Kidney capillary endothelial cell (primary cell): ENCODE results near the gene FHIP2A.
"Not testable (repeated sequence)": the region's sequence is repeated elsewhere in the genome, so short reads cannot be mapped to it uniquely, and the experiment has no call there.

Experiments
- DNase-seq: peaks from one replicate; pipeline ENCODE4 v3.0.0-alpha.2; 2018; ENCODE audit warnings: low spot score

The FHIP2A gene

DNA sequence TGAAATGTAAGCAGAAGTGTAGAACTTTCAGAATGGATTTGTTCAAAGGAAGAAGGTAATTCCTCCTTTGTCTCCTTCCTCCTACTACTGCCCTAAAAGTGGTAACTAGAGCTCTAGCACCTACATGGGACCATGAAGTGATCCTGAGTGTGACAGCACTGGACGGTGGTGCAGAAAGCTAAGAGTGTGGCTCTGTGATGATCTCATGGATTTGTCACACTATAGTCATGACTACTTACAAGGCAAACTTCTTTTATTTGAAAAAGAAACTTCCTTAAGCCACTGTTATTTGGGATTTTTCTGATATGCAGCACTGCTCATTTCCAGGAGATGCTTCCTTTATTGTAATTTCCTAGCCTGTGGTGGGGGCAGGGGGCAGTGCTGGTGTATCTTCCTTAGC is 5.8 kb upstream of the FHIP2A start:
- DNase-seq: peak; percentile 38

DNA sequence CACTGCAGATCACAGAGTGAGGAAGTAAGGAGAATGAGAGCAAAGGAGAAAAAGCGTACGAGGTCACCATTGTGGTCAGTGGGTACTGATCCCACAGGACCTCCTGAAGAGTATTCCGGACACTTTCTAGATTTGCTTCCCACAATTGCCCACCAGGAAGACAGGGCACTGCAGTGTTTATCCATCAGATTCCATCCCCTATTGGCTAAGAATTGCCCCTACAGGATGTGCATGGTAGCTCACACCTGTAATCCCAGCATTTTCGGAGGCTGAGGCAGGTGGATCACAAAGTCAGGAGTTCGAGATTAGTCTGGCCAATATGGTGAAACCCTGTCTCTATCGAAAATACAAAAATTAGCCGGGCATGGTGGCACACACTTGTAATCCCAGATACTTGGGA is 5.3 kb upstream of the FHIP2A start:
- no peak for DNase-seq

DNA sequence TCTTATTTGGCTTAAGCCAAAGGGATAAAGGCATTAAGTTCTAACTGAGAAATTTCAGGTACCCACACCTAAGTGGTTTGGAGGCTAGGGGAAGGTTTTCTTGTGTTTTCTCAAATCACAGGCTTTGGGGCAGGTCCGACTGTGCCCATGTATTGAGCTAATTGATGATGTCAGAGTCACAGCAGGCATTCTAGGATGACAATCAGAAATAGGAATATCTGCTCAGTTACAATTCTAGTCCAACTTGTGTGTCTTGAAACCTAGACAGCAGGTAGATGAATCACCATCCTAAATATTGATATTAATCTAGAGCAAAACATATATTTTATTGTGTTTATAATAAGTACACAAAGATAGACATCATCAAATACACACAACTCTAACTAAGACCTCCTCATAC is 2.3 kb upstream of the FHIP2A start:
- no peak for DNase-seq

DNA sequence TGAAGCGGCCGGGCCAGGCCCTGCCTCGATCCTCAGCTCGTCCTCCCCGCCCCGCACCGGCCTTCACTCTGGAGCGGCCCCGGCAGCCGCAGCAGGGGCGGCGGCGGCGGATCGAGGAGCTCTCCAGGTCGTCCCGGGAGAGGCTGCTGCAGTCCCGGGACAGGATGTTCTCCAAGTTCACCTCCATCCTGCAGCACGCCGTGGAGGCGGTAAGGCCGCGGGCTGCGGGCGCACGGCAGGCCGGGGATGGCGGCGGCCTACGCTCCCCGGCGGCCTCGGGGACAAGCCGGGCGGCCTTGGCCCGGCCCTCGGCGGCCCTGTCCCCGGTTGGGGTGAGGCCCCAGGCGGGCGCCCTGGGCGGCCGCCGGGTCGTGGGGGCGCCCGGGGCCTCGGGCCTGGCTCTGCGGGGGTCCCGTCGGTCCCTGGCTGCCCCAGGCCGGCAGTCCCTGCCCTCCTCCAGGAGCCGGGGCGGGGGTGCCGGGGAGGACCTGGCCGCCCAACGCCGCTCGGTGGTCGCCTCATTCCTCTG is 399 bp downstream of the FHIP2A start:
- DNase-seq: peak; percentile 19

DNA sequence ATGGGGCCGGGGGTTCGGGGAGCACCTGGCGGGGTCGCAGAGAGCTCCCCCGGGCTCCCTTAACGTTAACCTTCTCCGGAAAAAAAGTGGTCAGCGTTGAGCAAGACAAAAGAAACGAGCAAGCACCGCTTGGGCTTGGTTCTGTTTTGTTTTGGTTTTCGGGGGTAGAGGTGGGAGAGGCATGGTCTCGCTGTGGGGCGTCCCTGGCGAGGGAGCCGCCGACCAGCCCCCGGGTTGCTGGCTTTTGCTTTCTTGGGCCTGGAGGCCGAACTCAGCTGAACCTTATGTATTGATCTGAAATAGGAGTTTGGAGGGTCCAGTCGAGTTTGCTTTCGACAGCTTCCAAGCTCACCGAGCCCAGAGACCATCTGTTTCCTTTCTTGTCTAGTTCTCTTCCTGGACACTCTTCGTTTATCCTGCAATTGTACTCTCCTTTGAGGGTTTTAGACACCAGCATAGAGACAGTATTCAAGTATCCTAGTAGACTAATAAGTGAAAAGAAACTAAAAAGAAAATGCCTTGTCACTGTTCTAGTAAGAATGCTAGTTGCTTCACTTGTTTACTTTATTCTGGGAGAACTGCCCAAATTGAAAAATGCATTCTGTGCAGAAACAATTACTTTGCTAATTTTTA is 980 bp downstream of the FHIP2A start:
- DNase-seq: peak; percentile 76

DNA sequence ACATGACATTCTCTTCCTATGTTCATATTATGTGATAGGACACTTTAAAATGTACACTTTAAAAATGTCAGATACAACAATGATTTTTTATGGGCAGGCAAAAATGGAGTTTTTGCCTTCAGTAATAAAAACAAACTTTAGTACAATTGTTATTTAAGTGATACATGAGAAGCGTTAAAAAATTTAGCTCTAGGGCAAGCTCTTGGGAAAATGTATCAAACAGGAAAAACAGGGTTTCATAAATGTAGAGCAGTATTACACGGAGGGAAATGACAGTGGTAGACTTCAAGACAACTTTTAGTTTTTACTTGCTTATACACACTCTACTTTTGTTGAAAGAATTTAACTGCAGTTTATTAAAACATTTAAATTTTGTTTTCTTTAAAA is 1.5 kb downstream of the FHIP2A start:
- DNase-seq: peak; percentile 24

DNA sequence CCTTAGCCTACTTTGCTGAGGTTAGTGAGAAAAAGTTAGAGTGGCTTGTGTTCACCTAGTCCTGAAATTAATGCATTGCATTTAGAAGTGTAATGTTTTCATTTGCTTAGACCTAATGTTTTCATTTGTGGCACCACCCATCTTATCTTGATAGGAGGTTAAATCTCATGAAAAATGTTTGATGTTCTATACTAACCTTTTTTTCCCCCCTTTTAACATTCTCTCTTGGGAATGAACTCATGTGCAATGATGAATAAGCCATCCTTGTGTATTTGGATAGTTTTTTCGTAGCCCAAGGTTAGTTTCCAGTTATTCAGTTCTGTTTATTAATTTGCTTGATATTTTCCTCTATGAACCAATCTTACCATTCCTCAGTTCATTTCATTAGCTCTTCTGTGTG is 2.8 kb downstream of the FHIP2A start:
- DNase-seq: no peak

DNA sequence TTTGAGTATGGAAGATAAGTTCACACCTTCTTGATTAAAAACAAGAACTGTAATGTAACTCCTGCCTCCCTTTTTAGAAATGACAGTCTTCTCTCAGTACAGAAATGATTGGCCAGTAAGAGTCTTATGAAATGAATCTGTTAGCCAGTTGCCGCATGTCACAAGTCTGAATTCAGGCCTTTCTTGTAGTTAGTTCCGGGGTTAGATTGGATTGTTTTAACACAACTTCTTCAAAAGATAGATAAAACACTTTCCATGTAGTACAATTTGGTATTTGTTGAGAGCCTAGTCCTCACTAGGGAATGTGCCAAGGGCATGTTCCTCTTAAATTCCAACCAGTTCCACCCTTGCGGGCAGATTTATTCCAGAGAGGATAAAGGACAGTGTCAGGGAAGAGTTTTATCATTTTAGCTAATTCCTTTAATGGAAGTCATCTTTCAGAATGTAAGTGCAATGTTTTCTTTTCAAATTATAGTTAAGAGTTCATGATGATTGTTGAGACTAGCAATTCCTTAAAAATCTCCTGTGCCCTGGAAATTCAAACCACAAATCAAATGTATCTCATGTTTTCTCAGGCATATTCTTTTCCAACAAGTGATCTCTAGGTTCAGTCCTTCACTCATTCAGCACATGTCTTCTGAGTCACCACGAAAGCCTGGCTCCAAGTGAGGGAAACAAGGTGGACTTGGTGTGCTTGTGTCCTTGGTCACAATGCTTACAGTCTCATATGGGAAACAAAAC is 4.1 kb downstream of the FHIP2A start:
- no peak for DNase-seq

DNA sequence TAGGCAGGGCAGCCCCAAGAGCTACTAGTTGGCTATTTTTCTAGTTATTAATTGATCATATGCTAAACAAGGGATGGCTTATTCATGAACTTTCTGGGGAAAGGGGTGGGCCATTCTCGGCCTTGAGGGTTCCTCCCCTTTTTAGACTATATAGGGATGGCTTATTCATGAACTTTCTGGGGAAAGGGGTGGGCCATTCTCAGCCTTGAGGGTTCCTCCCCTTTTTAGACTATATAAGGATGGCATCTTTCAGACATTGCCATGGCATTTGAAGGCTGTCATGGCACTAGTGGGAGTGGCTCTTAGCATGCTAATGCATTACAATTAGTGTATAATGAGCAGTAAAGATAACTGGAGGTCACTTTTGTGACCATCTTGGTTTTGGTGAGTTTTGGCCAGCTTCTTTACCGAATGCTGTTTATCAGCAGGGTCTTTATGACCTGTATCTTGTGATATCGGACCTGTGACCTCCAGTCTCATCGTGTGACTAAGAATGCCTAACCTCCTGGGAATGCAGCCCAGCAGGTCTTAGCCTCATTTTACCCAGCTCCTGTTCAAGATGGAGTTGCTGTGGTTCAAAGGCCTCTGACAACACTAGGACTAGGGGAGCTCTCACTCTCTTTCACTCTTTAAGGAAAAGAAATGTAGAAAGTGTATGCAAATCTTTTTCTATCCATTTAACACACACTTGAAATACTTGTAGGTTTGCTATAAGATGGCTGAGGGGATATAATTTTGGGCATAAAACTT is 7.8 kb downstream of the FHIP2A start:
- DNase-seq: no peak

DNA sequence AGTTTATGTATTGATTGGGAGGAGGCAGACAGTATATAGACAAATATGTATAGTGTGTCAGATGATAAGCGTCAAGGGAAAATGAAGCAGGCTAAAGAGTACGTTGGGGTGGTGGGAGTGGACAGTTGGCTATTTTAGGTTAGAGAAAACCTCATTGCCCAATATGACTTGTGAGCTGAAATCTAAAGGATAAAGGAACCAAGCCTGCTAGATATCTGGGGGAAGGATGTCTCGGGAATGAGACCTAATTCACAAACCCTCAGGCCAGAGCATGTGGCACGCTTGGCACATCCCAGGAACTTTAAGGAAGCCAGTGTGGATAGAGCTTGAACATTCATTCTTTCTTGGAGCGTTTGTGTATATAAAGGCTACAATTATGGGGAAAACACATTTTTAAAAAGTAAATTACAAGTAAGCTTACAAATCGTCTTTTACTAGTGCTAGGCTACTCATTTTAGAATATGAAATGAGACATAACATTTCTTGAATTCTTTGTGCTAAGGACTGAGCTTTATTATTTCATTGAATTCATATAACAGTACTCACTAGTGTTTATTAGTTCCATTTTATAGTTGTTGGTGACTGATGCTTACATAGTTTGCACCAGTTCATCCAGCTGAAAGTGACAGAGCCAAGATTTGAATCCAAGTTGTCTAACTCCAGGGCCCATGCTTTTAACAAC is 9.7 kb downstream of the FHIP2A start:
- DNase-seq: no peak

DNA sequence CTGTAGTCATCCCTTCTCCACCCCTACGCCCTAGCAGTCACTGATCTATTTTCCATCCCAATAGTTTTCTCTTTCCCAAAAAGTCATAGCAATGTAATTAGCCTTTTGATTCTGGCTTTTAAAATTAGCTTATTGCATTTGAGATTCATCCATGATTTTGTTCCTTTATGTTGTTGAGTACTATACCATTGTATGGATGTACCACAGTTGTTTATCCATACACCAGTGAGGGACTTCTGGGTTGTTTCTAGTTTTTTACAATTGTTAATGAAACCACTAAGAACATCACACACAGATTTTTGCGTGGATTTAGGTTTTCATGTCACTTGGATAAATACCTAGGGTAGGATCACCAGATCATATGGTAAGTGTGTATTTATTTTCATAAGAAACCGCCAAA is 16.1 kb downstream of the FHIP2A start:
- no peak for DNase-seq

DNA sequence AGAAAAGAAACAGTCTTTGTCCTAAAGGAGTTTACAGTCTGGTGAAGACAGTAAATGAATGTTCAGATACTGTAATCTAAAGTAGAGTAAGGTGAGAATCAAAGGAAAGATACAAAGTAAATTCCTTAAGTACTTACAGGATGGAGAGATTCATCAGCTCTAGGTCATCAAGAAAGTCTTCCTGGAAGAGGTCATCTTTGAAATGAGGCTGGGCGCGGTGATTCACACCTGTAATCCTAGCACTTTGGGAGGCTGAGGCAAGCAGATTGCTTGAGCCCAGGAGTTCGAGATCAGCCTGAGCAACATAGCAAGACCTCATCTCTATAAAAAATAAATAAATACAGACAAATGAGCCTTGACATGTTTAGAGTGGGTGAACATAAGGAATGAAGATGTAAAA is 18.3 kb downstream of the FHIP2A start:
- no peak for DNase-seq

DNA sequence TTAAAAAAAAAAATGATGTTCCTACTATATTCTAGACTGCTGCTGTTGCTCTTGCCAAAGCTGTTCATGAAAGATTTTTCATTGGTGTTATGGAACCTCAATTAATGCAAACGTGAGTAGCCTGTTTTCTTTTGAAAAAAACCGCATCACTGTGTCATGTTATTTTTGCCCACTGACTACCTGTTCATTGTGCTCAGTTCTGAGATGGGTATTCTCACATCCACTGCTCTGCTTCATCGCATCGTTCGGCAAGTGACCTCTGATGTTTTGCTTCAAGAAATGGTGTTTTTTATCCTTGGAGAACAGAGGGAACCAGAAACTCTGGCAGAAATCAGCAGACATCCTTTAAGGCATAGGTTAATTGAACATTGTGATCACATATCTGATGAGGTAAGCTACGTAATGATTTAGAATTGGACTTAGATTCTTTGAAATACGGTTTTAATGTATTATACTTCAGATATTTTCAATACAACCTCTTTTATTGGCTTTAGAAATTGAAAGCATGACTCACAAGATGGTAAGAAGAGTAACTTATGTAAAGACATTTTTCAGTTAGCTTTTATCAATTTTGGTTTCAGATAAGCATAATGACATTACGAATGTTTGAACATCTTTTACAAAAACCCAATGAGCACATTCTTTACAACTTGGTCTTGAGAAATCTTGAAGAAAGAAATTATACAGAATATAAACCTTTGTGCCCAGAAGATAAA is 24.6 kb downstream of the FHIP2A start:
- DNase-seq: no peak

DNA sequence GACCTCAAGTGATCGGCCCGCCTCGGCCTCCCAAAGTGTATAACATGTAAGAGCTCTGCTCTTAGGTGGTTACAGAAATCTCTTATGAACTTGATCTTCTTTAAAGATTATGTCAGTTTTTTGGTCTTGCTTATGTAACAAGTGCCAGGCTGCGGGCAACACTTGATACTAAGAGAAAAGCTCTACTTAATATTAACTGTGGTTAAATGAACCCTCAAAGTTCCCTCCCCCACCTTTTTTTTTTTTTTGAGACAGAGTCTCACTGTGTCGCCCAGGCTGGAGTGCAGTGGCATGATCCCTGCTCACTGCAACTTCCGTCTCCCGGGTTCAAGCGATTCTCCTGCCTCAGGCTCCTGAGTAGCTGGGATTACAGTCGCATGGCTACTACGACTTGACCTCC is 25.9 kb downstream of the FHIP2A start:
- not testable (repeated sequence) for DNase-seq

DNA sequence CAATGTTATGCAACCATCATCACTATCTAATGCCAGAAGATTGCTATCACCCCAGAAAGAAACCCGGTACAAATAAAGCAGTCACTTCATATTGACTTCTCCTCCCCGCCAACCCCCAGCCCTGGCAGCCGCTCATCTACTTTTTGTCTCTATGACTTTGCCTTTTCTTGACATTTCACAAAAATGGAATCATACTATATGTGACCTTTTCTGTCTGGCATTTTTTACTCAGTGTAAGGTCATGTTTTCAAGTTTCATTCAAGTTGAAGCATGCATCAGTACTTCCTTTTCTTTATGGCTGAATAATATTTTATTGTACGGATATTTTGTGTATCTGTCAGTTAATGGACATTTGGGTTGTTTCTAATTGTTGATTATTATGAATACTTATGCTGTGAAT is 28.1 kb downstream of the FHIP2A start:
- no peak for DNase-seq

DNA sequence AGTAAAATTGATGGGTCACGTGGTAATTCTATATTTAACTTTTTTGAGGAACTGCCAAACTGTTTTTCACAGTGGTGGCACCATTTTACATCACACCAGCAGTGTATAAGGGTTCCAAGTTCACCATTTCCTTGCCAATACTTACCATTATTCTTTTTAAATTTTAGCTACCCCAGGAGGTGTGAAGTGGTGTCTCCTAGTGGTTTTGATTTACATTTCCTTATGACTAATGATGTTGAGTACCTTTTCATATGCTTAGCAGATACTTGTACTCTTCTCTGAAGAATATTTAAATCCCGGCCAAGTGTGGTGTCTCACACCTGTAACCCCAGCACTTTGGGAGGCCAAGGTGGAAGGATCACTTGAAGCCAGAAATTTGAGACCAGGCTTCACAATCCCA is 28.5 kb downstream of the FHIP2A start:
- DNase-seq: no peak

DNA sequence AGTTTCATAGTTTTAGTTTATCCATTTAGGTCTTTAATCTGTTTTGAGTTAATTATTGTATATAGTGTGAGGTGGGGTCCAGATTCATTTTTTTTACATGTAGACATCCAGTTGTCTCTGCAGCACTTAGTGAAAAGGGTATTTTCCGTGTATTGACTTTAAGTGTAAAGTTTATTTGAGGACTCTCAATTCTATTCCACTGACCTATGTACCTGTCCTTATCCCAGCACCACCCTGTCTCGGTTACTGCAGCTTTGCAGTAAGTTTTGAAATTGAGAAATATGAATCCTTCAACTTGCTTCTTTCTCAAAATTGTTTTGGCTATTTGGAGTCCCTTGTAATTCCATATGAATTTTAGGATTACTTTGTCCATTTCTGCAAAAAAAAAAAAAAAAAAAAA is 29.8 kb downstream of the FHIP2A start:
- DNase-seq: no peak

DNA sequence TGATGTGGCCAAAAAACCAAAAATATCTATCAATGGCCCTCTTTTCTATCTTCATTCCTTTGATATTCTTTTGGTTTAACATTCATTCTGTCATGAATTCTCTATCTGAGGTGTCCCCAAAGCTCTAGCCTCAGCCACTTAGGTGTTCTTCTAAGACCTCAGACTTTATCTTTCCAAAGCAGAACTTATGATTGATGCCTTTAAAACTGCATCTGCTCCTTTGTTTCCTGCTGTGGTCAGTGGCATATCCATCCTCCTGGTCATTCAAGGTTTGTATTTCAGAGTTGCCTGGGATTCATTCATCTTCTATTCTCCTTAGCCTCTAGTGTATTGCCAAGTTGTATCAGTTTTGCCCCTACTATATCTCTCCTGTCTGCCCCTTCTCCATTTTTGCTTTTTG is 30.6 kb downstream of the FHIP2A start:
- DNase-seq: no peak

DNA sequence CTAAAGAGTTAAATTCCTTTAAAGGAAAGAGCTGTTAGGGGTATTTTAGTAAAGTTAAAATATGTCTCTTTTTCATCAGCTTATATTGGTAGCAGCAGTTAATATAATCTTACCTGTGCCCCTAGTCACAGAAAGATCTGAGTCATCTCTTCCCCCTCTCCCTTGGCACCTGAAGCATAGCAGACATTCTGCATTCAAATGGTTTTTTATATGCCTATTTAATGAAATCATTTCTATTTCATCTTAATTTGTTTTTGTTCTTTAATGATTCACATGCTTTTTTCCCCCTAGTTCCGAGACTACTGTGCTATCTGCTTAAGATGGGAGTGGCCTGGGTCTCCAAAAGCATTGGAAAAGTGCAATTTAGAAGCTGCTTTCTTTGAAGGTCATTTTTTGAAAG is 33.3 kb downstream of the FHIP2A start:
- no peak for DNase-seq

DNA sequence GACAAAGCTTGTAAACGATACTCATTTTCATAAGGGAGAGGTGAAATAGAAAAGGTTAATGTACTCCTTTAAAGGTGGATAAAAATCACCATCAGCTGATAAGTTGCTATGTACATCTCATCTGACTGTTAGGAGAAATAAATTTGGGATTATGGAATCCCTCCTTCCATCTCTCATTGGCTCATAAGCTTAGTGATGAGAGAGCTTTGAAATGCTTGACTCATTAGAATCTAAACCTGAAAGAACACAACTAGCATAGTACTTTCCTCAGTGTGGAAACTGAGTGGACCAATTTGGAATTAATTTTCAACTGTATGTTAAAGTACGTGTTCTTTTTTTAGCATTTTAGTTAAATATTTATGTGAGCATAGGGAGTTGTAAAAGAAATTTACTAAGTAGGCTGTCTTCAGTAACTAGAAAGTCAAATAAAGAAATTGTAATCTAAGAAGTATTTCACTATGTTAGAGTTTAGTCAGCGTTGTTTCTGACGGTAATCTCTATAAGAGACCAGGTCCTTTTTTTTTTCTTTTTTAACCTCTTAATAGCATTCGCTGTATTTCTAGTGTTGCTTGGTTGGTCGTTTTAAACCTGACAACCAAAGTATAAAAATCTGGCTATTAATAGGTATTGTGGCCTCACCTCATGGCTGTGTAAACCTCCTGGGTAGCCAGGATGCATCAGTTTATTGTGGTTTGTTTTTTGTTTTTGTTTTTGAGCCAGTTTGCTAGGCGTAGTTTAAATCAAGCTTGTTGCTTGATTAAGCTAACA is 34.4 kb downstream of the FHIP2A start:
- no peak for DNase-seq
